H9 (cell line): ENCODE results near the gene ELFN2. TPM values are rescaled to one million over a fixed set of nuclear protein-coding genes. Genes with fewer than 3 reads are reported as not detected.

ENCODE experiments used
- DNase-seq: peaks from one replicate; pipeline ENCODE4 v3.0.0-alpha.2; 2017
- H2AFZ ChIP-seq: one replicate; pipeline ENCODE4 v1.6.1; 2013; ENCODE audit warnings: mild to moderate bottlenecking, low read length, control low read depth, moderate library complexity
- H2AK5ac ChIP-seq: 2 replicates; pipeline ENCODE4 v1.6.1; 2013; ENCODE audit warnings: low read length, control low read depth, mixed read lengths; ENCODE audit not compliant: insufficient read length
- H2BK120ac ChIP-seq: one replicate; pipeline ENCODE4 v1.6.1; 2013; ENCODE audit warnings: low read depth, mild to moderate bottlenecking, low read length, control low read depth, inconsistent platforms; ENCODE audit not compliant: poor library complexity, severe bottlenecking
- H2BK12ac ChIP-seq: 2 replicates; pipeline ENCODE4 v1.6.1; 2013; ENCODE audit warnings: low read length, control low read depth, mixed read lengths, low read depth; ENCODE audit not compliant: insufficient read length
- H2BK15ac ChIP-seq: 2 replicates; pipeline ENCODE4 v1.6.1; 2013; ENCODE audit warnings: low read depth, low read length, control low read depth
- H2BK20ac ChIP-seq: one replicate; pipeline ENCODE4 v1.6.1; 2013; ENCODE audit warnings: low read depth, mild to moderate bottlenecking, low read length, control low read depth, inconsistent platforms; ENCODE audit not compliant: poor library complexity, severe bottlenecking
- H2BK5ac ChIP-seq: 2 replicates; pipeline ENCODE4 v1.6.1; 2013; ENCODE audit warnings: low read length, control low read depth, mixed read lengths; ENCODE audit not compliant: insufficient read length
- H3K14ac ChIP-seq: 2 replicates; pipeline ENCODE4 v1.6.1; 2013; ENCODE audit warnings: low read length, control low read depth; ENCODE audit not compliant: insufficient read depth
- H3K18ac ChIP-seq: 2 replicates; pipeline ENCODE4 v1.6.1; 2013; ENCODE audit warnings: low read depth, mild to moderate bottlenecking, mixed read lengths, low read length, control low read depth; ENCODE audit not compliant: insufficient read length
- H3K23ac ChIP-seq: 2 replicates; pipeline ENCODE4 v1.6.1; 2013; ENCODE audit warnings: low read length, control low read depth, mixed read lengths, low read depth; ENCODE audit not compliant: insufficient read length
- H3K23me2 ChIP-seq: 2 replicates; pipeline ENCODE4 v1.6.1; 2013; ENCODE audit warnings: low read depth, mild to moderate bottlenecking, mixed read lengths, low read length, control low read depth; ENCODE audit not compliant: insufficient read length, poor library complexity, severe bottlenecking
- H3K27ac ChIP-seq: 2 replicates; pipeline ENCODE4 v1.5.1; 2013; ENCODE audit warnings: low read length, control low read depth, mixed read lengths, low read depth; ENCODE audit not compliant: insufficient read length
- H3K27me3 ChIP-seq: 2 replicates; pipeline ENCODE4 v1.6.1; 2013; ENCODE audit warnings: low read length, control low read depth, inconsistent platforms; ENCODE audit not compliant: insufficient read depth
- H3K4ac ChIP-seq: 2 replicates; pipeline ENCODE4 v1.6.1; 2013; ENCODE audit warnings: low read depth, mild to moderate bottlenecking, control low read depth, inconsistent platforms, low read length, moderate library complexity
- H3K4me1 ChIP-seq: 2 replicates; pipeline ENCODE4 v1.6.1; 2013; ENCODE audit warnings: low read length, control low read depth, inconsistent platforms; ENCODE audit not compliant: insufficient read depth
- H3K4me2 ChIP-seq: 2 replicates; pipeline ENCODE4 v1.6.1; 2013; ENCODE audit warnings: low read length, control low read depth, mixed read lengths; ENCODE audit not compliant: insufficient read length, insufficient read depth
- H3K56ac ChIP-seq: 2 replicates; pipeline ENCODE4 v1.6.1; 2013; ENCODE audit warnings: low read depth, mild to moderate bottlenecking, mixed read lengths, low read length, control low read depth; ENCODE audit not compliant: insufficient read length
- H3K79me1 ChIP-seq: 2 replicates; pipeline ENCODE4 v1.6.1; 2013; ENCODE audit warnings: low read depth, mild to moderate bottlenecking, moderate library complexity, low read length, control low read depth, inconsistent platforms; ENCODE audit not compliant: insufficient read depth, poor library complexity, severe bottlenecking
- H3K79me2 ChIP-seq: 2 replicates; pipeline ENCODE4 v1.6.1; 2013; ENCODE audit warnings: low read length, control low read depth, inconsistent platforms; ENCODE audit not compliant: insufficient read depth
- H3K9ac ChIP-seq: 2 replicates; pipeline ENCODE4 v1.6.1; 2013; ENCODE audit warnings: low read length, control low read depth, mixed read lengths; ENCODE audit not compliant: insufficient read length; ENCODE audit errors: extremely low read depth
- H3K9me3 ChIP-seq: one replicate; pipeline ENCODE4 v1.6.1; 2013; ENCODE audit warnings: low read depth, low read length, inconsistent platforms; ENCODE audit not compliant: control insufficient read depth
- H3T11ph ChIP-seq: one replicate; pipeline ENCODE4 v1.6.1; 2013; ENCODE audit warnings: mild to moderate bottlenecking, low read length, control low read depth, inconsistent platforms
- H4K20me1 ChIP-seq: one replicate; pipeline ENCODE4 v1.6.1; 2013; ENCODE audit not compliant: control insufficient read depth, insufficient read length, insufficient read depth
- H4K5ac ChIP-seq: 2 replicates; pipeline ENCODE4 v1.6.1; 2013; ENCODE audit warnings: low read depth, mild to moderate bottlenecking, mixed read lengths, low read length, control low read depth; ENCODE audit not compliant: insufficient read length
- H4K8ac ChIP-seq: replicated peaks from 2 replicates; pipeline ENCODE4 v1.6.1; 2013; ENCODE audit warnings: low read length, control low read depth, mixed read lengths, low read depth; ENCODE audit not compliant: insufficient read length
- H4K91ac ChIP-seq: 2 replicates; pipeline ENCODE4 v1.6.1; 2013; ENCODE audit warnings: low read depth, mild to moderate bottlenecking, moderate library complexity, mixed read lengths, low read length, control low read depth; ENCODE audit not compliant: insufficient read length
- H3K27ac Mint-ChIP-seq, 3 experiments: 2 replicates in 2 of 3; 3 replicates in 1 of 3; pipeline ENCODE4 v1.8.0; 2020 to 2021; ENCODE audit warnings: mixed read lengths in 3 of 3, mild to moderate bottlenecking in 1 of 3, moderate library complexity in 1 of 3
- H3K27me3 Mint-ChIP-seq: 2 replicates; pipeline ENCODE4 v1.8.0; 2021; ENCODE audit warnings: low read depth, mild to moderate bottlenecking, moderate library complexity, mixed read lengths
- H3K36me3 Mint-ChIP-seq, 3 experiments: 2 replicates in 2 of 3; 3 replicates in 1 of 3; pipeline ENCODE4 v1.8.0; 2020 to 2021; ENCODE audit warnings: low read depth in 3 of 3, mixed read lengths in 3 of 3; ENCODE audit not compliant: insufficient read depth in 1 of 3
- H3K4me1 Mint-ChIP-seq, 2 experiments: 2 replicates each; pipeline ENCODE4 v1.8.0; 2020; ENCODE audit warnings: mixed read lengths in 2 of 2
- H3K4me3 Mint-ChIP-seq, 2 experiments: 2 replicates in 1 of 2; 3 replicates in 1 of 2; pipeline ENCODE4 v1.8.0; 2020 to 2021; ENCODE audit warnings: mild to moderate bottlenecking in 2 of 2, mixed read lengths in 2 of 2, moderate library complexity in 1 of 2
- H3K9me3 Mint-ChIP-seq, 2 experiments: 2 replicates in 1 of 2; 3 replicates in 1 of 2; pipeline ENCODE4 v1.8.0; 2020; ENCODE audit warnings: mild to moderate bottlenecking in 2 of 2, mixed read lengths in 2 of 2, moderate library complexity in 1 of 2
- CTCF ChIP-seq: fragments of 200-600 bp; sonication (generic); conservative IDR thresholded peaks from 3 replicates; pipeline ENCODE4 v1.8.0; 2021; ENCODE audit warnings: antibody characterized with exemption, mild to moderate bottlenecking
- WGBS: extraction: QIAGEN DNeasy Blood & Tissue Kit; methylation state at CpG from one replicate; pipeline ENCODE4 v1.1.7; 2013; ENCODE audit warnings: missing lambda C conversion rate, low lambda C conversion rate, mixed read lengths; ENCODE audit not compliant: insufficient read length; ENCODE audit errors: extremely low coverage; 5-methylcytosine and 5-hydroxymethylcytosine counted together
- total RNA-seq: library from RNA; stranded (reverse); gene quantifications from 2 replicates; pipeline ENCODE4 v1.2.1, GENCODE V29; 2021

ELFN2 gene
- total RNA-seq, 1 experiment from 2014 or later: 0.70 TPM

- H2AK5ac ChIP-seq: no peak overlapping the region
- peaks cover 38% of the 10 kb centered on the region for H3K27me3 Mint-ChIP-seq
- H3K4me1 Mint-ChIP-seq: peaks cover 27 to 54% of the 10 kb centered on the region in 2 experiments
- no peaks in the 10 kb centered on the region for H4K20me1 ChIP-seq
- no peaks in the 10 kb centered on the region for H3K36me3 Mint-ChIP-seq
- H3K4ac ChIP-seq: no peak overlapping the region
- no peak overlapping the region for H4K5ac ChIP-seq
- no peak for DNase-seq
- no peak overlapping the region for H3K14ac ChIP-seq
- no peaks in the 10 kb centered on the region; a peak in 1 of 5 replicates for H3K9me3 Mint-ChIP-seq
- no peak overlapping the region for H3K27ac ChIP-seq
- no peaks in the 10 kb centered on the region for H3K9me3 ChIP-seq
- no CpG with 5 or more reads among the region's 6 CpGs for WGBS
- no peak overlapping the region; a peak in 1 of 7 replicates for H3K27ac Mint-ChIP-seq
- H3K4me2 ChIP-seq: no peak overlapping the region
- H4K91ac ChIP-seq: no peak overlapping the region
- no peaks in the 10 kb centered on the region for H3K79me1 ChIP-seq
- H2BK5ac ChIP-seq: no peak overlapping the region
- TF ChIP-seq CTCF: no peak
- no peak overlapping the region for H2BK120ac ChIP-seq
- H3K4me1 ChIP-seq: no peaks in the 10 kb centered on the region; the same call in 1 of the 2 replicates
- H3K23me2 ChIP-seq: no peaks in the 10 kb centered on the region
- H3K9ac ChIP-seq: no peak overlapping the region
- no peak overlapping the region for H3K23ac ChIP-seq
- H3K4me3 Mint-ChIP-seq: no peak overlapping the region; a peak in 1 of 5 replicates
- H3K27me3 ChIP-seq: no peaks in the 10 kb centered on the region; the same call in 1 of the 2 replicates
- H3T11ph ChIP-seq: no peak overlapping the region
- H3K56ac ChIP-seq: no peak overlapping the region
- no peaks in the 10 kb centered on the region for H3K79me2 ChIP-seq
- H3K18ac ChIP-seq: no peak overlapping the region
- no peak overlapping the region for H2BK12ac ChIP-seq
- no peak overlapping the region for H2BK15ac ChIP-seq
- H2AFZ ChIP-seq: no peak overlapping the region
- no peak overlapping the region for H2BK20ac ChIP-seq
- H4K8ac ChIP-seq: no peak overlapping the region
Observed at GRCh38 chr22:37342065-37342464, 85.2 kb downstream of the ELFN2 start.
